ENCODE measurements around the gene CCL19. TPM values are rescaled to one million over a fixed set of nuclear protein-coding genes. Genes with fewer than 3 reads are reported as not detected.

Gene CCL19
- total RNA-seq, 1 donor from 2014 or later = not detected

GRCh38 chr9:34665067-34665380 lies 26.1 kb downstream of the CCL19 start:
- no peak overlapping the region for H3K27ac Mint-ChIP-seq (ENCODE audit: unreplicated experiment)

GRCh38 chr9:34664281-34665066 lies 26.6 kb downstream of the CCL19 start:
- Mint-ChIP-seq H3K36me3 (ENCODE audit: low read depth) (peaks cover 18% of the 10 kb centered on the region), H3K4me1 (peaks cover 14% of the 10 kb centered on the region), H3K27ac (ENCODE audit: unreplicated experiment) (peak overlapping the region; percentile 93), H3K4me3 (peak overlapping the region; percentile 96), H3K27me3 (ENCODE audit: low read depth) (no peaks in the 10 kb centered on the region), H3K9me3 (peaks cover 5% of the 10 kb centered on the region)
- peak; percentile 66 for TF ChIP-seq CTCF (conservative IDR thresholded peaks at IDR 0.05)
- peak; percentile 74 for DNase-seq (ENCODE audit: low read depth, low spot score)

More at GRCh38 chr9:34665067-34665380, 26.1 kb downstream of the CCL19 start:
- DNase-seq (ENCODE audit: low read depth, low spot score) = peak; percentile 25
- no peak for TF ChIP-seq CTCF (conservative IDR thresholded peaks at IDR 0.05)
- Mint-ChIP-seq H3K36me3 (ENCODE audit: low read depth) (peaks cover 23% of the 10 kb centered on the region), H3K4me3 (peak overlapping the region; percentile 96), H3K27me3 (ENCODE audit: low read depth) (no peaks in the 10 kb centered on the region), H3K4me1 (peaks cover 14% of the 10 kb centered on the region), H3K9me3 (peaks cover 8% of the 10 kb centered on the region)

GRCh38 chr9:34663303-34663605 lies 27.8 kb downstream of the CCL19 start:
- peaks cover 14% of the 10 kb centered on the region for H3K4me1 Mint-ChIP-seq
- DNase-seq (ENCODE audit: low read depth, low spot score) = no peak
- TF ChIP-seq CTCF (conservative IDR thresholded peaks at IDR 0.05) = no peak
- H3K36me3 Mint-ChIP-seq (ENCODE audit: low read depth) = peaks cover 7% of the 10 kb centered on the region
- no peaks in the 10 kb centered on the region for H3K9me3 Mint-ChIP-seq
- H3K27me3 Mint-ChIP-seq (ENCODE audit: low read depth) = no peaks in the 10 kb centered on the region
- H3K4me3 Mint-ChIP-seq = peak overlapping the region; percentile 56
- no peak overlapping the region for H3K27ac Mint-ChIP-seq (ENCODE audit: unreplicated experiment)

DNA sequence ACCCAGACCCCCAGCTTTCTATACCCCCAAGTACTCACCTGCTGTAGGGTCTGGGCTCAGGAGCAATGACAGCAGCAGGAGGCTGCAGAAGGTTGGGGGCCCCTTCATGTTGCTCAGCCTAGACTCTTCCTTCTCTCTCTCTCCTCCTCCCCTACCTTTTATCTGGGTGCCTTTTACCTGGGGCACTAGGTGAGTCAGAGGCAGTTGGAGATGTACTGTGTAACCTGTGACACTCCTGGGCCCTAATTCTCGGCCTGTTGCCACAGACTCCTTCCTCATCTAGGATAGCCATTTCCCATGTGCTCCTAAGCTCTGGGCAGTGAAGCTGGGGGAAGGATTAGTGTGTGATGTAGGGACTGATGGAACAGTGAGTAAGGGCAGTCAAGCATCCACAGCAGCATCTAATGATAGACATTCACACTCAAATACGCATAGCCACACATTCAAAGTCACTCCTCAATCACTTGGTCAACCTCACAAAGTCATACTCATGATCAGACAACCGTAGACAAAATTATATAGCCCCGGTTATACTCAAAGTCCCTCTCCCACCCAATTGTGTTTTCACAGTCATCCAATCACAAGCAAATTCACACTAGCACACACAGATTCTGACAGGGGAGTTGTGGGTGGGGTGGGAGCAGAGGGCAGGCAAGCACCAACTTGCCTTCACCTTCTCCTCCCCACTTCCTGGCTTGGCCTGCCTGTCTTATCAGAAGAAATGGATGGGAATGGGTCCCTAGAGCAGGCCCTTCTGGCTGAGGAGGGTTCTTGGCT lies 28.4 kb downstream of the CCL19 start, which contains the start of gene CCL27:
TSS of gene CCL27 (minus strand) at position 132 of the 777 bp plus-strand sequence. CDS start at position 108, 24 bp downstream.
- no peak for TF ChIP-seq CTCF (conservative IDR thresholded peaks at IDR 0.05)
- Mint-ChIP-seq H3K4me1 (peaks cover 14% of the 10 kb centered on the region), H3K27me3 (ENCODE audit: low read depth) (no peaks in the 10 kb centered on the region), H3K36me3 (ENCODE audit: low read depth) (peaks cover 5% of the 10 kb centered on the region), H3K4me3 (peak within 1 kb of the TSS; percentile 56), H3K9me3 (no peaks in the 10 kb centered on the region), H3K27ac (ENCODE audit: unreplicated experiment) (peak within 1 kb of the TSS; percentile 71)
- no peak for DNase-seq (ENCODE audit: low read depth, low spot score)

GRCh38 chr9:34659592-34660253 lies 31.4 kb downstream of the CCL19 start:
- Mint-ChIP-seq H3K4me1 (peaks cover 7% of the 10 kb centered on the region), H3K27ac (ENCODE audit: unreplicated experiment) (no peak overlapping the region), H3K27me3 (ENCODE audit: low read depth) (no peaks in the 10 kb centered on the region), H3K4me3 (no peak overlapping the region), H3K36me3 (ENCODE audit: low read depth) (no peaks in the 10 kb centered on the region), H3K9me3 (no peaks in the 10 kb centered on the region)
- DNase-seq (ENCODE audit: low read depth, low spot score) = no peak
- TF ChIP-seq CTCF (conservative IDR thresholded peaks at IDR 0.05) = no peak
